Activated CD4-positive, alpha-beta T cell treated with anti-CD3 and anti-CD28 coated beads, Interleukin-2, amount 50 U/mL, for 16 hours (primary cell): Measurements from ENCODE around the gene ARHGAP31.

Experiments used
- DNase-seq: peaks from one replicate; pipeline ENCODE4 v3.0.0-alpha.2; 2020

The ARHGAP31 gene

DNA sequence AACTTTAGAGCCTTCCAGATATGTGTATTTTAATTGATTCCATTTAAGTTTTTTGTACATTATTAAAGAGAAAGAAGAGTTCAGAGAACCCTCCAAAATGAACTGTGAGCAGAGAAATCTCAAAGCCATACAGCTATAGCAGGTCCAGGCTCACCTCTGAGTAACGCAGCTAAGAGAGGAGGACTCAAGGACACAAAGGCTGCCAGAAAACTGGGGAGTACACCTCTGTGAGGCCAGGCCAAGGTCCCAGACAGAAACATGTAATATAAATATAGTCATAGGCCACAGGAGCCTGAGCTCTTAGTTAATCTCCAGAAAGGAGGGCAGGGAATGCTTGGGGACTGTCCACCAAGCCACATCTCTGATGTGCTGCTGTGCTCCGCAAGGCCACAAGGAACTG, 102.7 kb downstream of the ARHGAP31 start:
- no peak for DNase-seq

DNA sequence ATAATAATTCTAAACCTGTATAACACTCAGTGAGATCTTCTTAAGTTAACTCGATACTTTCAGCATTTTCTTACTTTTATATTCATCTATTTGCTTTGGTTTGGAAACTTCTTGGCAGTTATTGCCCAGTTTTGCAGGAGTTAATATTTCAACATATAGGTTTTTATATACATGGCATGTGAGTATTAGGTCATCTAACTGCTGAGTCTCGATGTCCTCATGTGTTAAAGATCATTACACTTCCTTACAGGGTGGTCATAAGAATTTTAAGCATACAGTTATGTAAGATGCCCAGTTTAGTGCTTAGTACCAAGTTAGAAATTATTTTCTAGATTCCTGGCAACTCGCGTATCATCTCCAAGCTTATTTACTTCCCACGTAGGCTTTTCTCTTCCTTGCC, 106.3 kb downstream of the ARHGAP31 start:
- DNase-seq: no peak

DNA sequence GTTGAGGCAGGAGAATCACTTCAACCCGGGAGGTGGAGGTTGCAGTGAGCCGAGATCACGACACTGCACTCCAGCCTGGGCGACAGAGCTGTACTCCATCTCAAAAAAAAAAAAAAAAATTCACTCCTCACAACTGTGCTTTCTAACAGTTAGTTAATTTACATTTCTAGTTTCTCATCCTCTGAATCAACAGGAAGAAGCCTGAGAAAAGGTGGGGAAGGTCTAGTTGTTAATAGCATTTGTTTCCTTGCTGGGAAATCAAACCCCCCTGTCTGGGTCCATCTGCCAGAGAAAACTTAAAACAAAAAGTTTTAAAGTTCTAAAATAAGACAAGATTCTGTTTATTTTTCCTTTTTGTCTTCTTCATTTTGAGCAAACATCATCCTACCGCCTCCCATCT, 106.9 kb downstream of the ARHGAP31 start:
- DNase-seq: peak; percentile 6

DNA sequence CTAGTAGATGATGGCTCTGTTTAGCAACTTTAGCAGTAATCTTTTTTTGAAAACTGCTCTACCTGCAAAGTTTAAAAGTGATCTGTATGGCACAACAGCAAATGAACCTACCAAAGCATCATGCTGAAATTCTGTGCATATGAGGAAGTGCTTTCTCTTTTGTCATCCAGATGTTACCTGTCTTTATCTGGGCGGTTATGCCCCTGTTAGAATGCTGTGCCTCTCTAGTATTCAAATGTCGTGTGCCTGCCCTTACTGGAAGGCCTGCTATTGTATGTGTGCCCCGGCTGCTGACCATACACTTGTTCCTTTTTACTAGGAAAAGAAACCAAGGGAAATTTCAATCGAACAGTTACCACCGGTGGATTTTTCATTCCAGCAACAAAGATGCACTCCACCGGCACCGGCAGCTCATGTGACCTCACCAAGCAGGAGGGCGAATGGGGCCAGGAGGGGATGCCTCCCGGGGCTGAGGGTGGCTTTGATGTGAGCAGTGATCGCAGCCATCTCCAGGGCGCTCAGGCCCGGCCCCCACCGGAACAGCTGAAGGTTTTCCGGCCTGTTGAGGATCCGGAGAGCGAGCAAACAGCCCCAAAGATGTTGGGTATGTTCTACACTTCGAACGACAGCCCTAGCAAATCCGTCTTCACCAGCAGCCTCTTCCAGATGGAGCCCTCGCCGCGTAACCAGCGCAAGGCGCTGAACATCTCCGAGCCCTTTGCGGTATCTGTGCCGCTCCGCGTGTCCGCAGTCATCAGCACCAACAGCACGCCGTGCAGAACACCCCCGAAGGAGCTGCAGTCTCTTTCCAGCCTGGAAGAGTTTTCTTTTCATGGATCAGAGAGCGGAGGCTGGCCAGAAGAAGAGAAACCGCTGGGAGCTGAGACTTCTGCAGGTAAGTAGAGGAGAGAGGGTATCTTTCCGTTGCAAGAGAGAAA, 107.6 kb downstream of the ARHGAP31 start:
- no peak for DNase-seq

DNA sequence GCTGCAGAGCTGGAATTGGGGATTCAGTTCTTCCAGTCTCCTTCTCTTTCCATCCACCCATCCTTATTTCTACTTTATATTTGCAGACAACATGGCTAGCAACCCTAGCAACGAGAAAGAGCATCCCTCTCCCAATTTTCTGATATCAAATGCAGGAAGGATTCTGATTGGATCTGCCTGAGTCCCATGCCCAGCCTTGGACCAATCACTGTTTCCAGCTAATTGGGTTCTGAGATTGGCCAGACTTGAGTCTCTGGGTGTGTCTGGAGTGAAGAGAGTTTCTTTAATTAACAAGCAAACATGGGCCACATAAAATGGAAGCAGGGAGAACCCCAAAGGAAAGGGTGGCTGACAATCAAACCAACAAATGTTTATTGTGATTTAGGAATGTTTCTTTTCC, 108.6 kb downstream of the ARHGAP31 start:
- DNase-seq: no peak

DNA sequence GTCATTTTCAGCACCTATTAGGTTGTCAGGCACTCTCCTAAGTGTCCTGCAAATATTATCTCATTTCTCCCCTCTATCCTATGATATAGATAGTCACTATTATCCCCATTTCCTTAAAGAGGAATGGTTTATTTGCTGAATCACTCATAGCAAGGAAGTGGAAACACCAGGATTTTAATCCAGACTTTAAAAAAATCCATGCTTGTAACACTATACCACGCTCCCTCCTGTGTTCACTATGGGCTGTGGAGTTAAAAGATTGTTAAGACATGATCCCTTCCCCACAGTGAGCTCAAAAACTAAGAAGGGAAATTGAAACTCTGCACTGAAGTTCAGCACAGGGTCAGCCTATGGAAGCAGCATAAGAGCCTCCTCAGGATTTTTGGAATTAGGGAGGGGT, 109.0 kb downstream of the ARHGAP31 start:
- no peak for DNase-seq

DNA sequence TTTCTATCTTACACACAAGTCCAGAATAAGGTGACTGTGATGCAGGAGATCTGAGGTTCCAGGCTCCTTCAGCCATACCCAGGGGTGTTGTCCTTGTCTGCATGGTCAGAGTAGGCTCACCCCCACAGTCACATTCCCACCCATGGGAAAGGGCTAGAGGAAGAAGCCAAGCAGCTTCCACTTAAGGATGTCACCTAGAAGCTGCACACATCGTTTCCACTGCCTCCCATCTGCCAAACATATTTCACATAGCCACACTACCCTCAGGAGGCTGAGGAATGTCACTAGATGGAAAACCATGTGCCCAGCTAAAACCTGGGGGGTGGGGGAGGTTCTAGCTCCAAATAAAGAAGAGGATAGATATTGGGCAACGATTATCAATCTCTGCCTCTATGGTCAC, 111.1 kb downstream of the ARHGAP31 start:
- DNase-seq: no peak

DNA sequence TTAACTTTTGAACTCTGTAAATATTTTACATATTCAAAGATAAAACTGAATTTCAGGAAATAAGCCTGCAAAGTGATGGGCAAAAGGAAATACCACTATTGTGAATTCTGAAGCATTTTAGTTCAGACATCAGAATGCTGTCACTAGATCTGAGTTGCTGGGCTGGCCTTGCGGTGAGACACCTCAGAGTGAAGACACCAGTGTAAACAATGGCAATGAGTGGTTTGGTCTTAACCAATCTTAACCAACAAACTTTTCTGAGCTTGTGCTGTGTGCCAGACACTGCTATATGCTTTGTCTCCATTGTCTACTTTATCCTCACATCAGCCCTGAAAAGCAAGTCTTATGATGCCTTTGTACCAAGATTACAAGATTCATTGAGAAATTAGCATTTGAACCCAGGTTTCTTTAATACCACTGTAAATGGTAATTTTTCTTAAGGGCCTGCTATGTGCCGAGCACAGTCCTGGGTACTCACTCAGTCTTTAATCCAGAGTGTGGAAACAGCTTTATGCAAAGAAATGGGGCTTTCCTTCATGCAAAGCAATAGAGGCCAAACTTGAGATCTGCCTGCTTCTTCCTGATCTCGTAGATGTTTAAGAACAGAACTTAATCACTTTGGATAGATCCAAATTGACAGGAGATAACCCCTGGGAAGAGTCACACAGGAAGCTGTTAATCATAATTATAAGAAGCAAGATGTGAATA, 114.2 kb downstream of the ARHGAP31 start:
- no peak for DNase-seq

DNA sequence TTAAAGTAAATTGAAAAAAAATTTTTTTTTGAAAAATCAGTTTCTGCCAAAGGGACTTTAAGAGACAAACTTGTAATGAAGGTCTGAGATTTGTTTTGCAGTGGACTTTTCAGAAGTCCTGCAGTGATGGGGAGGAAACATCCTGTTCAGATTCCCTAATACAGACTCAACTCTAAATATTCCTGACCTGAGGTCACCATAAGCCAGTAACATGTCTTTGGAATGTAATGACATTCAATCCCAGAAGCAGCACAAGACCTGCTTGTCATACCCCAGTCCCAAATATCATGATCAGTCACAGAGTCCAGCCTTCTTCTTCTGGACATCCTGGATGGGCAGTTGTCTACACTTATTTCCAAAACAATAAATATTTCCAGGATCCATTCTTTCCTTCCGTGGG, 115.7 kb downstream of the ARHGAP31 start:
- DNase-seq: no peak

DNA sequence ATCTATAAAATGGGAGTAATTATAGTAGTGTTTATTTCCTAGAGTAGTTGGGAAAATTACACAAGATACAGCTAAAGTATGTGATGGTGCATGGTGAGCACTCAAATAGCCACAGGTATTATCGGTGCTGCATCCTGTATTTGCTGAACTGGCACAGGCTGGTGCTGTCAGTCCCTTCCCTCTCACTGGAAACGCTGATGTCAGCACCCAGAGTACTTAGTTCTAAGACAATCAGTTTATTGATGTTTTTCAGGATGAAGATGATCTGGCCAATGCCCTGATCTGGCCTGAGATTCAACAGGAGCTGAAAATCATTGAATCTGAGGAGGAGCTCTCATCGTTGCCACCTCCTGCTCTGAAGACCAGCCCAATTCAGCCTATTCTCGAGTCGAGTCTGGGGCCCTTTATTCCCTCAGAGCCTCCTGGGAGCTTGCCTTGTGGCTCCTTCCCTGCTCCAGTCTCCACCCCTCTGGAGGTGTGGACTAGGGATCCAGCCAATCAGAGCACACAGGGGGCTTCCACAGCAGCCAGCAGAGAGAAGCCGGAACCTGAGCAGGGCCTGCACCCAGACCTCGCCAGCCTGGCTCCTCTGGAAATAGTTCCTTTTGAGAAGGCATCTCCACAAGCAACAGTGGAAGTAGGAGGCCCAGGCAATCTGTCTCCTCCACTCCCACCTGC, 119.6 kb downstream of the ARHGAP31 start:
- no peak for DNase-seq

DNA sequence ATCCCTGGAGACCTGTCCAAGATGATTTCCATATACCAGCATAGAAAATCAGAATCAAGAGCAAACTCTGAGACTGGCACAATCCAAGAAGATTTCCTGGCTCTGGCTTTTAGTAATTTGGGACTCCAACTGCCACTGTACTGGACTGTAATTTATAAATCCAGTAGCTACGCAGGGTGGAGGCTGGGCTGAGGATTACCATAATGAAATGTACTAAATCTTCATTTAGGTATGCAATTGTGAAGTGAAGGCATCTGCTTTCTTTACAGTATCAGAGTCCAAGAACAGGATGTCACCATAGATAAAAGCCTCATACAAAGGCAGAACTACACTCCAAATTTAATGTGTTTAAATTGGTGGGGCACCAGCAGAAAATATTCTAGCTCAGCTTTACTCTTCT, 122.7 kb downstream of the ARHGAP31 start:
- no peak for DNase-seq

DNA sequence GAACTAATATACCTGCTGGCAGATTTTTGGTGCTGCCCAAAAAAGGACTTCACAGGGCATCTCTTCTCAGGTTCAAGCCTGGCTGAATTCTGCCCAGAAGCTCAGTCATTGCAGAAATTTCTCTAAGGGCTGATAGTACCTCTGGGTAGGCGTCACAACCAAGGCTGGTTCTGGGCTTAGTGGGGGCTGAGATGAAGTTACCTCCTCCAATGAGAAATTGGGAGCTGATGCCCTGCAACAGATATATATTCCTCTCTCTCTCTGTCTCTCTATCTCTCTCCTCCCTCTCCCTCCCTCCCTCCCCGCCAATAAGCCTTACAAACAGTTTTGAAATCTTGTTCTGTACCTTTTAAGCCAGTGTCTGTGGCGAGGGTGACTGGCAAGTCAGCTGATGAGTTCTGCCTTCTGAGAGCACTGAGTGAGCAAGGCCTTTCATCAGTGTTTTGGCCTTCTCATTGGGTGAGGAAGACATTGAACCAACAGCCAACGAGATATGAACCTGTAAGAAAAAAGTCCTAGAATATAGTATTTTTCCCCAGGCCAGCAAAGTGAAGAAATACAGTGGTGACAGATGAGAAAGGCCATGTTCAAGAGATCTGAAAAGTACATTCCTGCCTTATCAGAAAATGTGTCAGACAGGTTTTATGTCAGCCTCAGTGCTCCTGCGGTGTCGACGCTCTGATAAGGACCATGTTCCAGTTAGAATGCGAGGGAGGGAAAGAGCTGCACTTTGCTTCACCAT, 123.8 kb downstream of the ARHGAP31 start:
- no peak for DNase-seq

DNA sequence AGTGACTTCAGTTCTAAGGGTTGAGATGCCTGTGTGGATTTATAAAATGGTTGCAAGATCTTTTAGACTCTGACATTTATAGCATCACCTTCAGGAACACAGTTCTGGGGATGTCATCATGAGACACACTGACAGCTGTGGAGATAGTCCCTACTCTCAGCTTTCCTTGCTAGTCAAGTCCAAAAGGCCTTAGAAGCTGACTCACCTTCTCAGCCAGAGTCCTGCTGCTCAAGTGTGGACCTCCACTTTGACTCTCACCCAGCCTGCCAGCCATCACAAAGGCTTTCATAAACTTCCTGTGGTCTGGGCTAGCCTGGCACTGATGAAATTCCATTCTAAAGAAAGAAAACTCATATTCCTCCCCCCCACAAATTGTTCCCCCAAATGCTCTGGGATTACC, 124.5 kb downstream of the ARHGAP31 start:
- no peak for DNase-seq

DNA sequence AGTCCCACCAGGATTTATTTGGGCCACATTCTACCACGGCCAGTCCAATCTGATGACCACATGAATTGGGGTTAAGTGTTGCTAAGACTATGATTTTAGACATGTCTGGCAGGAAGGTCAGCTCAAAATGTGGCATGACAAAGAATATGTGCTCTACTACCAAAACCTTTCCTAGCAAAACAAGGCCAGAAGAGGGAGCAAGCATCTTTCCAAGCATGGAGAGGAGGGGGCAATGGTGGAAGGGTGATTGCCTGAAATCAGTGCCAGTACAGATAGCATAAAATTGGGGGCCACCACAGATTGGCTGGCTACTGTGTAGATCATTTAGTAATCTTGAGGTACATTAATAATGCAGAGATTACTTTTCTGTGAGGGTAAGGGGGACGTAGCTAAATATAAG, 126.0 kb downstream of the ARHGAP31 start:
- DNase-seq: no peak

DNA sequence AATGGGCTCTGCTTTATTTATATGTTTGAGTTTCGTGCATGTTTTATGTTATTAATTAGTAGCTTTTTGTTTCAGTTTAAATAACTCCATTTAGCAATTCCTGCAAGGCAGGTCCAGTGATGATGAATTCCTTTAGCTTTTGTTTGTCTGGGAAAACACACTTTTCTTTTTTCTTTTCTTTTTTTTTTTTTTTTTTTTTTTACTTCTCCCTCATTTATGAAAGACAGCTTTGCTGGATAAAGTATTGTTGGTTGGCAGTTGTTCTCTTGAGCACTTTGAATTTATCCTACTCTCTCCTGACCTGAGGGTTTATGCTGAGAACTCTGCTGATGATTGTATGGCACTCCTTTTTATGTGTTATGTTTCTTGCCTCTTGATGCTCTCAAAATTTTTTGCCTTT, 133.5 kb downstream of the ARHGAP31 start:
- no peak for DNase-seq

DNA sequence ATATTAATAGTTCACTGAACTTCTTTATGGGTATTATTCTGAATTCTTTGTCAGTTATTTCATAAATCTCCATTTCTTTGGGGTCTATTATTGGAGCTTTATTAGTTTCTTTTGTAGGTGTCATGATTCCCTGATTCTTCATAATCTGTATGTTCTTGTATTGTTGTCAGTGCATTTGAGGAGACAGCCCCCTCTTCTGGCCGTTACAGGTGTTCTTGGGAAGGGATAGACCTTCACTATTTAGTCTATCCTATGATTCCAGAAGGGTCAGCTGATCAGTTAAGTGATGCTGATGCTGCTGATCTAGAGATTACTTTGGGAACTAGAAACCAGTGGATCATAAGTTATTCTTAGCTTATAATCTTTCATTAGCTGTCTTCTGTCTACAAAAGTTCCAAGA, 134.4 kb downstream of the ARHGAP31 start:
- DNase-seq: no peak

DNA sequence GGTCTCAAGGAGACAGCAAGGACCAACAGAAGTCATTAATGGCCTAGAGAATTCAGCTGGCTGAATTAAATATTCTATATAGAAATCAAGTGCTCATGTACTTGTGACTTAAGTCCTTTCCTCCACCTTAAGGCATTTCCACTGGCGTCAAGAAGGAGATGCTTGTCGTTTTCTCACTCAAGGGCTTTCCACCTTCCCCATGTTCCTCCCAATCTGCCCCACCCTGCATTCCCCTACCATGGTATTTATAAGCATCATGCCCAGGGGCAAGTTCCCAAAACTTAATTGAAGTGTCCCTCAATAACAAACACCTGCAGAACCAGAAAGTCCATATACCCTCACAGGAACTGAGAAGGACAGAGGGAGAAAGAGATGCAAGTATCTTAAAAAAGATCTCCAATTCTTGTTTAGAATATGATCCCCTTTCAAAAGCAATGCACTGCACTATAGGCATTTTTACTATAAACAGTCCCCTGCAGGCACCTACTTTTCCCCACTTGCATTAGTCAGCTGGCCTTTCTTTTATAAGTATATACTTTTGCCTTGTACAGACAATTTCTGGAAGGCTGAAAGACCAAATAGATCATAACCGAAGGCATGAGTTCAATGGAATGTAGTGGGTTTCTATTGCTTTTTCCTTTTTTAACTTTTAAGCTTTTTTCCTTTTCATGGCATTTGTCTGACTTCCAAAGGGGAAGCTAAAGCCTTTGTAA, 139.6 kb downstream of the ARHGAP31 start:
- DNase-seq: no peak

DNA sequence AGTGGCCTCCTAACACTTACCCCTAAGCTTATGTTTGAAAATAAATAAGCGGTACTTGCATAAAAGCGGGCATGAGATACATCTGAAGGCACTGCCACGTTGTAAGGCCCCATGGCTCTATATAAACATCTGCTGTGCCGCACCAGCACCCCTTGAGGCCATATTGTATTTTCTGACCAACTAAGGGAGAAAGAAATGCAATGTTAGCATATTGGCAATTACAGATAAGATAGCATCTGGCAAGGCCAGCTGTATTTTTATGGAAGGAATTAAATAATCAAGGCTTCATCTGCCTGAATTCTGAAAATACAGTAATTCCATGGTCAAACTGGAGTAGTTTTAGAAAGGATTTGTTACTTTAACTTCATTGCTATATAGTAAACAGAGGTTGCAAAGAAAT, 140.5 kb downstream of the ARHGAP31 start:
- no peak for DNase-seq

DNA sequence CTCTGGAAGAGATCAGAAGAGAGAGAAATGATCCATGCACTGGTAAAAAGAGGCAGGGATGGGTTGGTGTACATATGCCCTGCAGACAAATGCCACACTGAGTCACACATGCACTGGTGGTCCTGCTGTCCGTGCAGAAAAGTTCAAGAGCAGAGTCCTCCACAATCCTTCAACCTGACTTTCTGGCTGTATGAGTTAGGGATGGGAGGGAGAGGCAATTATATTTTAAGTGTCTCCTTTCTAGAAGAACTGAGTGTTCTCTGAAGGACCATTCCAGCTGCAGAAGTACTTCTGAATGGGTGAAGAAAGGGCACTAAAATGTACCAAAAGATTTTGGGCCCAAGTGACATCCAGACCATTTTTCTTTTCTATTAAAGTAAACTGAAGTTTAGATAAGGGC, 142.8 kb downstream of the ARHGAP31 start:
- no peak for DNase-seq

DNA sequence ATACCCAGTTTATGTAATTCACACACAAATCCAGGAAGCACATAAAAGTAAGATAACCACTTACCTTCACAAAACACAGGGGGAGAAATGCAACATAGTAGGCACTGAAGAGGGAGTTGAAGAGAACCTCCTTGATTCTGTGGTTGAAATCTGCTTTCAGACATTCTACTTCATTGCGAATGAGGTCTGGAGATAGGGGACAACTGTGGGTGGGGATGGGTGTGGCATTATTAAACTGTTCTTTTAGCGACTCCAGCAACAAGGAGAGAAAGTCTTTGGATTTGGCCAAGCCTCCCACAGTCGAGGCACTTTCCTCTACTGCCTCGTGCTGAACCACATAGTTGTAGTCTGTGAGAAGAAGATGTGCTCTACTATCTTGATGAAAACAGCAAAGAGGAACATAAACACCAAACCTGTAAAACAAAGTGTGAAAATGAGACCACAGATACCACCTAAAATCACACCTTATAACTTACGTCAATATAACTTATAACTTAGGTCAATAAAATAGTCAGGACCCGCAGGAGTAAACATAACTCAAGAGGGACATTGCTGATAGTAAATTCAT, 143.6 kb downstream of the ARHGAP31 start:
- DNase-seq: no peak

DNA sequence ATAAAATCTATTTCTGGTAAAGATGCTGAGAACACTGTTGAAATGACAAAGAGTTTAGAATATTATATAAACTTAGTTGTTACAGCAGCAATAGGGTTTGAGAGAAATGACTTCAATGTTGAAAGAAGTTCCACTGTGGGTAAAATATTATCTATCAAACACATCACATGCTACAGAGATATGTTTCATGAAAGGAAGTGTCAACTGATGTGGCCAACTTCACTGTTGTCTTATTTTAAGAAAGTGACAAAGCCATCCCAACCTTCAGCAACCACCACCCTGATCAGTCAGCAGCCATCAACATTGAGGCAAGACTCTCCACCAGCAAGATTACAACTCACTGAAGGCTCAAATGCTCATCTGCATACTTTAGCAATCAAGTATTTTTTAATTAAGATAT, 149.0 kb downstream of the ARHGAP31 start:
- peak; percentile 13 for DNase-seq

DNA sequence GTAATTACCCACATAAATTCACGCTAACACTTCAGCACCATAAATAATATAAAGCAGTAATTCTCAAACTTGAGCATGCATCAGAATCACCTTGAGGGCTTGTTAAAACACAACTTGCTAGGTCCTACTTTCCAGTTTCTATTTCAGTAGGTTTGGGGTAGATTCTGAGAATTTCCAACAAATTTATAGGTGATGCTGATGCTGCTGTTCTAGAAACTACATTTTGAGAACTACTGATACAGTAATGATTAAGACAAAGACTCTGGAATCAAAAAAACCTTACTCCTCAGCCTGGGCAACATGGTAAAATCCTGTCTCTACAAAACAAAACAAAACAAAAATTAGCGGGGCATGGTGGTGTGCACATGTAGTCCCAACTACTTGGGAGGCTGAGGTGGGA, 150.4 kb downstream of the ARHGAP31 start:
- peak; percentile 29 for DNase-seq
